VCaP (cell line): ENCODE measurements around the gene STYXL2.

Experiments used
- H3K27ac ChIP-seq: fragments of 450-650 bp; 2 replicates; pipeline ENCODE4 v1.5.1; 2017
- CTCF ChIP-seq: fragments of 450-650 bp; conservative IDR thresholded peaks from 2 replicates; pipeline ENCODE4 v1.5.1; 2017; ENCODE audit warnings: mild to moderate bottlenecking, moderate library complexity

The STYXL2 gene

GRCh38 chr1:167089939-167090313 lies 3.9 kb upstream of the STYXL2 start:
- H3K27ac ChIP-seq: no peak overlapping the region
- no peak for TF ChIP-seq CTCF

- TF ChIP-seq CTCF: no peak
- no peak within 1 kb of the TSS for H3K27ac ChIP-seq
Measured at GRCh38 chr1:167090314-167090942, 3.4 kb upstream of the STYXL2 start, which contains the start of gene GPA33. Gene GPA33 (minus strand): TSS chr1:167090377. CDS start chr1:167090287, 90 bp downstream.

- no peak for TF ChIP-seq CTCF
- H3K27ac ChIP-seq: no peak overlapping the region
Measured at GRCh38 chr1:167092653-167093052, 1.2 kb upstream of the STYXL2 start.

- no peak overlapping the region for H3K27ac ChIP-seq
- no peak for TF ChIP-seq CTCF
Measured at GRCh38 chr1:167094690-167095089, 815 bp downstream of the STYXL2 start.

- no peak overlapping the region for H3K27ac ChIP-seq
- no peak for TF ChIP-seq CTCF
Measured at GRCh38 chr1:167095368-167095767, 1.5 kb downstream of the STYXL2 start.

GRCh38 chr1:167099851-167100250 lies 6.0 kb downstream of the STYXL2 start:
- no peak overlapping the region for H3K27ac ChIP-seq
- TF ChIP-seq CTCF: no peak

GRCh38 chr1:167100730-167101129 lies 6.9 kb downstream of the STYXL2 start:
- no peak overlapping the region for H3K27ac ChIP-seq
- no peak for TF ChIP-seq CTCF
